Kidney (tissue), 14 donors: ENCODE results near the gene RNF113A. TPM values are rescaled to one million over a fixed set of nuclear protein-coding genes. Genes with fewer than 3 reads are reported as not detected.
A peak's percentile ranks its signal among the peaks of the same experiment; 100 is the strongest.

ENCODE experiments used
- DNase-seq, 5 donors: peaks; one replicate each; pipeline ENCODE4 v3.0.0-alpha.2; 2013 to 2020
- FAIRE-seq: peaks from 2 replicates; lab custom pipeline; 2012; peaks lifted over from hg19 to GRCh38; lab: Jason Lieb, UNC
- H3K27ac ChIP-seq, 2 donors: one replicate each; pipeline ENCODE4 v1.7.0; 2013; ENCODE audit warnings: low read depth in 2 of 2, low read length in 2 of 2, inconsistent platforms in 1 of 2
- H3K27me3 ChIP-seq: one replicate; pipeline ENCODE4 v1.7.1; 2013; ENCODE audit warnings: low read length, inconsistent platforms; ENCODE audit not compliant: control insufficient read depth, insufficient read depth
- H3K36me3 ChIP-seq, 3 donors: one replicate each; pipeline versions ENCODE4 v1.7.0 to v1.7.1; 2013; ENCODE audit warnings: low read length in 3 of 3, control low read depth in 1 of 3, inconsistent platforms in 1 of 3; ENCODE audit not compliant: insufficient read depth in 3 of 3, control insufficient read depth in 2 of 3
- H3K4me1 ChIP-seq, 3 donors: one replicate each; pipeline versions ENCODE4 v1.7.0 to v1.7.1; 2013; ENCODE audit warnings: low read length in 3 of 3, inconsistent platforms in 1 of 3, low read depth in 1 of 3; ENCODE audit not compliant: control insufficient read depth in 2 of 3, insufficient read depth in 2 of 3
- H3K4me3 ChIP-seq, 3 donors: one replicate each; pipeline versions ENCODE4 v1.7.0 to v1.8.1; 2013; ENCODE audit warnings: low read length in 3 of 3, control low read depth in 1 of 3, inconsistent platforms in 1 of 3
- H3K9ac ChIP-seq, 3 donors: one replicate each; pipeline versions ENCODE4 v1.7.0 to v1.7.1; 2013; ENCODE audit warnings: low read length in 3 of 3, control low read depth in 1 of 3, inconsistent platforms in 1 of 3
- H3K9me3 ChIP-seq, 3 donors: one replicate each; pipeline versions ENCODE4 v1.7.0 to v1.7.1; 2013; ENCODE audit warnings: low read length in 3 of 3, control low read depth in 1 of 3, inconsistent platforms in 1 of 3; ENCODE audit not compliant: control insufficient read depth in 2 of 3, insufficient read depth in 1 of 3
- intact Hi-C: fragments of 100-400 bp; cut with DNase I; formaldehyde crosslinking; loops from one replicate; pipeline ENCODE4 v1.11.1; 2022
- polyA plus RNA-seq: library from polyadenylated mRNA; stranded (reverse); fragments of 350-450 nt; fragmentation: Illumina TruSeq; extraction: RNeasy Lipid Tissue Mini Kit (QIAGEN cat#74804); gene quantifications from one replicate; pipeline ENCODE4 v1.2.3, GENCODE V29; 2014; ENCODE audit warnings: low read depth, low replicate concordance; ENCODE audit not compliant: insufficient read depth
- total RNA-seq: library from RNA; stranded (reverse); fragmentation: NEBNext Ultra II Directional; extraction: Animal tissue kit (Norgen Biotek cat#: 25700); gene quantifications from one replicate; pipeline ENCODE4 v1.2.1, GENCODE V29; 2021
- TF ChIP-seq, protein P1 (sequence below): IDR thresholded peaks from 3 replicates; pipeline ENCODE4 v1.5.1; 2012; ENCODE audit warnings: mild to moderate bottlenecking, moderate library complexity, borderline replicate concordance; ENCODE audit not compliant: insufficient read depth; ENCODE audit errors: extremely low read depth
- donor health status: control.
- donor health status: control.
- donor health status: control.
- donor health status: control.
- donor health status: control.
- donor health status: DM: yes; HTN: yes; CAD: no.
- donor health status: Normal renal cell carcinoma (clear cell type).

RNF113A gene
- total and polyA plus RNA-seq, 2 donors from 2014 or later, result 13.3 to 18.7 TPM

DNA sequence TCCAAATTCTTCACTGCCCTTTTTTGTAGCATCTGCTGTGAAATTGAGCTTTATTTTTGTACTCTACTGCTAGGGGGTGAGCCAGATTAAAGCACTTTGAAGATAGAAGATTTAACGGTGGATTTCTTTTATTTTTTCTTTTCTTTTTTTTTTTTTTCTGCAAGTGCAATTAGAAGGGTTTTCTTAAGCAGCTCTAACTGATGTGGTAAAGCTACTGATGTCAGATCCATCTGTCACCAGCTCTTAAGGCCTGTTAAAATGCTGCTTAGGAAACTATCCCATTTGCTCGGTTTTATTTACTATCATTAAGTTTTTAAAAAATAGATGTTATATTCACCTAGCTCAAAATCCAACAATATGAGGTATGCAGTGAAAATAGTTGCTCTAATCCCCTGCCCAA, 7.2 kb upstream of the RNF113A start:
- no peak for FAIRE-seq
- intact Hi-C loops, result no loop called here
- peaks cover 0 to 5% (median 2%) of the 10 kb centered on the region in 3 donors for H3K36me3 ChIP-seq
- H3K27ac ChIP-seq, result no peak overlapping the region
- no peaks in the 10 kb centered on the region for H3K27me3 ChIP-seq
- H3K9me3 ChIP-seq, result no peaks in the 10 kb centered on the region
- H3K4me1 ChIP-seq, result no peaks in the 10 kb centered on the region
- no peak for DNase-seq
- H3K4me3 ChIP-seq, result no peak overlapping the region
- H3K9ac ChIP-seq, result no peak overlapping the region
- TF ChIP-seq, protein P1, sequence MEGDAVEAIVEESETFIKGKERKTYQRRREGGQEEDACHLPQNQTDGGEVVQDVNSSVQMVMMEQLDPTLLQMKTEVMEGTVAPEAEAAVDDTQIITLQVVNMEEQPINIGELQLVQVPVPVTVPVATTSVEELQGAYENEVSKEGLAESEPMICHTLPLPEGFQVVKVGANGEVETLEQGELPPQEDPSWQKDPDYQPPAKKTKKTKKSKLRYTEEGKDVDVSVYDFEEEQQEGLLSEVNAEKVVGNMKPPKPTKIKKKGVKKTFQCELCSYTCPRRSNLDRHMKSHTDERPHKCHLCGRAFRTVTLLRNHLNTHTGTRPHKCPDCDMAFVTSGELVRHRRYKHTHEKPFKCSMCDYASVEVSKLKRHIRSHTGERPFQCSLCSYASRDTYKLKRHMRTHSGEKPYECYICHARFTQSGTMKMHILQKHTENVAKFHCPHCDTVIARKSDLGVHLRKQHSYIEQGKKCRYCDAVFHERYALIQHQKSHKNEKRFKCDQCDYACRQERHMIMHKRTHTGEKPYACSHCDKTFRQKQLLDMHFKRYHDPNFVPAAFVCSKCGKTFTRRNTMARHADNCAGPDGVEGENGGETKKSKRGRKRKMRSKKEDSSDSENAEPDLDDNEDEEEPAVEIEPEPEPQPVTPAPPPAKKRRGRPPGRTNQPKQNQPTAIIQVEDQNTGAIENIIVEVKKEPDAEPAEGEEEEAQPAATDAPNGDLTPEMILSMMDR, result no peak

DNA sequence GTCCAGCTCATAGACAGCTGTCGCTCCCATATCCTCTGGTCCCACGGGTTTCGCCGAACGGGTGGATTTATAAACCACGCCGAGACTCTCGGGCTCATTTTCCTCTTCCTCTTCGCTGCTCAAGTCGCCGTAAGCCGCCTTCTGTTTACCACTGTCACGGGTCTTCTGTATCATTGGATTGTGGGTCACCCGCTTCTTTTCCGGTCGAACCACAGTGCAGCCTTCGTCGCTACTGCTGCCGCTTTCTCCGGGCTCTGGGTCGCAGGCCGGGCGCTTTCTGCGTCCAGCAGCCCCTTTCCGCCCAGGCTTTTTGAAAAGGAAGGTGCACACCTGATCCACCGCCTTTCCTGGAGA, 311 bp downstream of the RNF113A start:
- FAIRE-seq (no peak), DNase-seq (peak in 1 of 5 donors; percentile 75)
- TF ChIP-seq, protein P1, result no peak
- Histone ChIP-seq H3K36me3 (no peaks in the 10 kb centered on the region), H3K4me1 (no peaks in the 10 kb centered on the region), H3K27ac (peak overlapping the region; percentile 92 to 93), H3K9ac (peak overlapping the region; percentile 71 to 95 (median 80)), H3K27me3 (no peaks in the 10 kb centered on the region), H3K4me3 (peak overlapping the region; percentile 88 to 93 (median 88)), H3K9me3 (no peaks in the 10 kb centered on the region)
- intact Hi-C loops, result no loop called here

- Histone ChIP-seq H3K9ac (peak overlapping the region; percentile 71 to 95 (median 80)), H3K4me1 (no peaks in the 10 kb centered on the region), H3K9me3 (no peaks in the 10 kb centered on the region), H3K36me3 (no peaks in the 10 kb centered on the region), H3K4me3 (peak overlapping the region; percentile 88 to 93 (median 88)), H3K27me3 (no peaks in the 10 kb centered on the region), H3K27ac (peak overlapping the region; percentile 92 to 93)
- TF ChIP-seq, protein P1, result no peak
- DNase-seq (peak in 4 of 5 donors; percentile 15 to 49 (median 44)), FAIRE-seq (no peak)
- intact Hi-C loops, result no loop called here
These were observed 854 bp downstream of the RNF113A start for GRCh38 chrX:119870626-119871131.

DNA sequence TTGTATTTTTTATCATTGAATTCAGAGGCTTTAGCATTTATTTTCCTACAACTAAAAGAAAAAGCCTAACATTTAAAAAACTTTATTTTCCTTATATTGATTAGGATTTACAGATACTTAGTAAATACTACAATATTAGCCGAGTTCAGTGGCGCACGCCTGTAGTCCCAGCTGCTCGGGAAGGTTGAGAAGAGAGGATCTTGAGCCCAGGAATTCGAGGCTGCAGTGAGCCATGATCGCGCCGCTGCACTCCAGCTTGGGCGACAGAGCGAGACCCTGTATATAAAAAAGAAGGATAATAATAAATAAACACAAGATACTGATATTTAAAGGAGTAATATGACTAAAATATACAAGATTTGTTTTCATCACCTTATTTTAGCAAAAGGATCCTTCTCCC, 18.1 kb downstream of the RNF113A start:
- TF ChIP-seq, protein P1, result no peak
- H3K9me3 ChIP-seq, result no peaks in the 10 kb centered on the region
- H3K9ac ChIP-seq, result peak overlapping the region; percentile 49 to 55 (median 53)
- peak in 4 of 5 donors; percentile 21 to 60 (median 44) for DNase-seq
- no peak for FAIRE-seq
- H3K4me3 ChIP-seq, result peak overlapping the region; percentile 71 to 85 (median 77)
- H3K27me3 ChIP-seq, result no peaks in the 10 kb centered on the region
- no peaks in the 10 kb centered on the region for H3K36me3 ChIP-seq
- peak overlapping the region in 1 of 2 donors; percentile 43 for H3K27ac ChIP-seq
- peaks cover 0 to 4% (median 0%) of the 10 kb centered on the region in 3 donors for H3K4me1 ChIP-seq
- intact Hi-C loops, result no loop called here
